Fibroblast of lung (primary cell): ENCODE measurements around the gene UNC45A. TPM values are rescaled to one million over a fixed set of nuclear protein-coding genes. Genes with fewer than 3 reads are reported as not detected.
"Not testable (repeated sequence)": the region's sequence is repeated elsewhere in the genome, so short reads cannot be mapped to it uniquely, and the experiment has no call there.

Experiments used
- DNase-seq, 2 donors: peaks; one replicate each; pipeline versions ENCODE4 v3.0.0 to v3.0.0-alpha.2; 2010; ENCODE audit warnings: low read depth in 2 of 2
- H2AFZ ChIP-seq: 2 replicates; pipeline ENCODE4 v1.5.1; 2012; ENCODE audit warnings: low read length, control low read depth, inconsistent platforms
- H3K27ac ChIP-seq: 2 replicates; pipeline ENCODE4 v1.5.1; 2011; ENCODE audit warnings: low read length, control low read depth; ENCODE audit not compliant: insufficient read depth
- H3K27me3 ChIP-seq: 2 replicates; pipeline ENCODE4 v1.5.1; 2011; ENCODE audit warnings: mild to moderate bottlenecking, low read length; ENCODE audit not compliant: control insufficient read depth, insufficient read depth
- H3K36me3 ChIP-seq: 2 replicates; pipeline ENCODE4 v1.5.1; 2011; ENCODE audit warnings: low read length; ENCODE audit not compliant: control insufficient read depth, insufficient read depth
- H3K4me1 ChIP-seq: 2 replicates; pipeline ENCODE4 v1.5.1; 2011; ENCODE audit warnings: low read length; ENCODE audit not compliant: control insufficient read depth, insufficient read depth; ENCODE audit errors: extremely low read depth
- H3K4me2 ChIP-seq: 2 replicates; pipeline ENCODE4 v1.5.1; 2011; ENCODE audit warnings: low read length, control low read depth; ENCODE audit not compliant: insufficient read depth; ENCODE audit errors: extremely low read depth
- H3K4me3 ChIP-seq, 4 experiments: fragments of 200-600 bp in 1 of 4; sonication (generic) in 1 of 4; replicated peaks in 1 of 4; 2 replicates each; pipeline ENCODE4 v1.5.1; 2011 to 2016; ENCODE audit warnings: low read length in 4 of 4, low read depth in 3 of 4, mild to moderate bottlenecking in 3 of 4, control low read depth in 2 of 4, inconsistent platforms in 1 of 4, mixed read lengths in 1 of 4; ENCODE audit not compliant: insufficient read depth in 1 of 4; ENCODE audit errors: control extremely low read depth in 1 of 4
- H3K79me2 ChIP-seq: 2 replicates; pipeline ENCODE4 v1.5.1; 2012; ENCODE audit warnings: mild to moderate bottlenecking, low read length, inconsistent platforms; ENCODE audit not compliant: control insufficient read depth, insufficient read depth
- H3K9ac ChIP-seq: 2 replicates; pipeline ENCODE4 v1.5.1; 2011; ENCODE audit warnings: mild to moderate bottlenecking, low read length, control low read depth; ENCODE audit not compliant: insufficient read depth
- H3K9me3 ChIP-seq: 2 replicates; pipeline ENCODE4 v1.5.1; 2012; ENCODE audit warnings: low read depth, low read length; ENCODE audit not compliant: control insufficient read depth, insufficient read depth
- H4K20me1 ChIP-seq: 2 replicates; pipeline ENCODE4 v1.5.1; 2011; ENCODE audit warnings: low read length; ENCODE audit not compliant: control insufficient read depth, insufficient read depth; ENCODE audit errors: extremely low read depth
- CTCF ChIP-seq, 2 donors: IDR thresholded peaks in 1 of 2; conservative IDR thresholded peaks in 1 of 2; 1 replicate in 1 of 2; 2 replicates in 1 of 2; pipeline ENCODE4 v1.5.1; 2011 to 2012; ENCODE audit warnings: low read length in 2 of 2, control low read depth in 1 of 2, inconsistent platforms in 1 of 2, low read depth in 1 of 2, mild to moderate bottlenecking in 1 of 2
- EZH2 ChIP-seq: IDR thresholded peaks from 2 replicates; pipeline ENCODE4 v1.5.1; 2012; ENCODE audit warnings: low read length, control low read depth, mild to moderate bottlenecking; ENCODE audit errors: missing control alignments
- polyA plus RNA-seq, 2 donors: library from polyadenylated mRNA; depleted of rRNA in 1 of 2; stranded (reverse) in 1 of 2; unstranded in 1 of 2; fragments of >200 nt; gene quantifications; 2 replicates each; pipeline ENCODE4 v1.2.1, GENCODE V29; 2011 to 2012; ENCODE audit warnings: missing spikeins in 1 of 2
- total RNA-seq: library from RNA; depleted of rRNA; stranded (reverse); fragments of >200 nt; gene quantifications from 2 replicates; pipeline ENCODE4 v1.2.1, GENCODE V29; 2014

UNC45A gene
- total and polyA plus RNA-seq, 2 donors (not counting 1 experiment from before 2014, with no cell fraction given) = 41.7 to 104 TPM

- no peaks in the 10 kb centered on the region for H4K20me1 ChIP-seq
- no peaks in the 10 kb centered on the region for H3K27me3 ChIP-seq
- peaks cover 16% of the 10 kb centered on the region for H3K36me3 ChIP-seq
- H3K4me1 ChIP-seq = no peaks in the 10 kb centered on the region
- TF ChIP-seq CTCF (conservative IDR thresholded peaks at IDR 0.05 in 1 of 2, IDR thresholded peaks at IDR 0.05 in 1 of 2; ENCODE audit: low read depth in 1 of 2, low read length in 2 of 2) (no peak), EZH2 (no peak)
- H3K79me2 ChIP-seq = no peaks in the 10 kb centered on the region
- H3K9ac ChIP-seq = no peak overlapping the region
- H3K4me3 ChIP-seq = no peak overlapping the region
- H3K9me3 ChIP-seq = no peaks in the 10 kb centered on the region
- no peak overlapping the region for H3K27ac ChIP-seq
- H2AFZ ChIP-seq = no peak overlapping the region
- no peak for DNase-seq
- H3K4me2 ChIP-seq = no peak overlapping the region
Observed at GRCh38 chr15:90918835-90919234, 16.2 kb upstream of the UNC45A start.

- H3K9me3 ChIP-seq = no peaks in the 10 kb centered on the region
Observed at GRCh38 chr15:90921887-90922286, 13.2 kb upstream of the UNC45A start.

GRCh38 chr15:90922712-90923322 lies 12.3 kb upstream of the UNC45A start:
- H2AFZ ChIP-seq, H3K9ac ChIP-seq, H3K4me3 ChIP-seq, H3K27ac ChIP-seq, H3K27me3 ChIP-seq, H3K9me3 ChIP-seq, H3K4me2 ChIP-seq, DNase-seq, H4K20me1 ChIP-seq, H3K79me2 ChIP-seq, H3K4me1 ChIP-seq: not testable (repeated sequence)
- H3K36me3 ChIP-seq = peaks cover 10% of the 10 kb centered on the region

More at GRCh38 chr15:90921887-90922286, 13.2 kb upstream of the UNC45A start:
- DNase-seq = no peak
- H3K27me3 ChIP-seq = no peaks in the 10 kb centered on the region
- H3K79me2 ChIP-seq = no peaks in the 10 kb centered on the region
- H4K20me1 ChIP-seq = no peaks in the 10 kb centered on the region
- no peak overlapping the region for H3K9ac ChIP-seq
- H2AFZ ChIP-seq = no peak overlapping the region
- peaks cover 15% of the 10 kb centered on the region for H3K36me3 ChIP-seq
- no peak overlapping the region for H3K27ac ChIP-seq
- H3K4me1 ChIP-seq = no peaks in the 10 kb centered on the region
- no peak overlapping the region for H3K4me3 ChIP-seq
- H3K4me2 ChIP-seq = no peak overlapping the region
- TF ChIP-seq CTCF (conservative IDR thresholded peaks at IDR 0.05 in 1 of 2, IDR thresholded peaks at IDR 0.05 in 1 of 2; ENCODE audit: low read depth in 1 of 2, low read length in 2 of 2) (no peak), EZH2 (no peak)
